GM12878 (cell line): ENCODE data around the gene WDR76.

Source experiments
- CTCF ChIP-seq, 3 experiments: IDR thresholded peaks in 2 of 3; conservative IDR thresholded peaks in 1 of 3; 2 replicates each; pipeline ENCODE4 v1.5.1; 2011; ENCODE audit warnings: low read depth in 3 of 3, low read length in 3 of 3, mild to moderate bottlenecking in 3 of 3, control low read depth in 2 of 3, moderate library complexity in 2 of 3, inconsistent platforms in 1 of 3, mixed read lengths in 1 of 3; ENCODE audit not compliant: control insufficient read depth in 2 of 3, insufficient read depth in 1 of 3; ENCODE audit errors: extremely low read depth in 1 of 3
- KDM1A ChIP-seq: fragments of 200-600 bp; sonication (generic); IDR thresholded peaks from 2 replicates; pipeline ENCODE4 v1.6.1; 2016; ENCODE audit warnings: borderline replicate concordance
- MEF2A ChIP-seq: IDR thresholded peaks from 2 replicates; pipeline ENCODE4 v1.6.1; 2011; ENCODE audit warnings: low read depth, mild to moderate bottlenecking, low read length, moderate library complexity; ENCODE audit not compliant: insufficient read depth
- MYC ChIP-seq: IDR thresholded peaks from 2 replicates; pipeline ENCODE4 v1.6.1; 2011; ENCODE audit warnings: mild to moderate bottlenecking, low read length, moderate library complexity, inconsistent platforms; ENCODE audit not compliant: insufficient read depth, insufficient replicate concordance, insufficient read length, severe bottlenecking
- POLR2A ChIP-seq: IDR thresholded peaks from 2 replicates; pipeline ENCODE4 v1.6.1; 2011; ENCODE audit warnings: low read depth, mild to moderate bottlenecking, low read length
- SUZ12 ChIP-seq: fragments of 200-600 bp; sonication (generic); IDR thresholded peaks from one replicate; pipeline ENCODE4 v1.6.1; 2018; ENCODE audit warnings: antibody characterized with exemption, mild to moderate bottlenecking; ENCODE audit not compliant: unreplicated experiment
- TAF1 ChIP-seq: IDR thresholded peaks from 2 replicates; pipeline ENCODE4 v1.6.1; 2011; ENCODE audit warnings: mild to moderate bottlenecking, low read depth, low read length, borderline replicate concordance
- YY1 ChIP-seq: IDR thresholded peaks from 2 replicates; pipeline ENCODE4 v1.6.1; 2011; ENCODE audit warnings: low read depth, mild to moderate bottlenecking, low read length
- ZBTB33 ChIP-seq: fragments of 450-650 bp; IDR thresholded peaks from 2 replicates; pipeline ENCODE4 v1.6.1; 2017; ENCODE audit warnings: mild to moderate bottlenecking

GRCh38 chr15:43867096-43867495, 40.3 kb downstream of the WDR76 start:
- TF ChIP-seq CTCF (IDR thresholded peaks at IDR 0.05 in 2 of 3, conservative IDR thresholded peaks at IDR 0.05 in 1 of 3; ENCODE audit: control insufficient read depth in 2 of 3, extremely low read depth in 1 of 3, insufficient read depth in 1 of 3, low read depth in 3 of 3, low read length in 3 of 3) (no peak), TAF1 (no peak), YY1 (no peak), SUZ12 (no peak), POLR2A (no peak), MYC (no peak), KDM1A (no peak), MEF2A (no peak), ZBTB33 (no peak)
